Measurements from ENCODE around the gene PRRG4. TPM values are rescaled to one million over a fixed set of nuclear protein-coding genes. Genes with fewer than 3 reads are reported as not detected.

Gene PRRG4
- total RNA-seq (2022; extraction: Qiagen RNA extraction): 1.6 to 1.8 TPM (median 1.6 TPM) in 5 replicates

DNA sequence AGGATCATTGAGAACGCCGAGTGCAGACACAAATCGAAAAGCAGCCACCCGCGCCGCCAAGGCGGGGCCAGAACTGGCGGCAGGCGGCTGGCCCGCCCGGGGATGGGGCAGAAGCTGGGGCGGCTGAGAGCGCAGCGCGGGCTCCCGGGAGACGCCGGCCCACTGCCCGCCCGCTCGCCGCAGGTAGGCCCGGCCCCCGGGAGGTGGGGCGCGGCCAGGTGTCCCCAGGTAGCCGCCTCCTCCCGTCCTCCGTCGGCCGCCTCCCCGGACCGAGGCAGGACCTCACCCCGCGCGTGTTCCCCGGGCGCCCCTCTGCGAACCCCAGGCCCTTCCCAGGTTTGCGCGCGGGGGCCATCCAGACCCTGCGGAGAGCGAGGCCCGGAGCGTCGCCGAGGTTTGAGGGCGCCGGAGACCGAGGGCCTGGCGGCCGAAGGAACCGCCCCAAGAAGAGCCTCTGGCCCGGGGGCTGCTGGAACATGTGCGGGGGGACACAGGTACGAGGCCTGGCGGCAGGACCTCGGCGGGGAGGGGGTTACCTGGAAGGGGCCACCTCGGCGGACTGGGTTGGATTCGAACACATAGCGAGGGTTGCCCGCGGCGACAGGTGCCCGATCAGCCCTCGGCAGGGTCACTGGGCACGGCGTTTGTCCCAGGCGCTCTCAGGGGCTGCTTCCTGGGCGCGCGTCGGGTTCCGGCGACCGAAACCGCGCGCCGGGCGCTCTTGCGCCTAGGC, at the start of gene PRRG4:
TSS of gene PRRG4 (plus strand) at position 248 of the 733 bp plus-strand sequence. CDS start 603 bp downstream, outside the sequence.

DNA sequence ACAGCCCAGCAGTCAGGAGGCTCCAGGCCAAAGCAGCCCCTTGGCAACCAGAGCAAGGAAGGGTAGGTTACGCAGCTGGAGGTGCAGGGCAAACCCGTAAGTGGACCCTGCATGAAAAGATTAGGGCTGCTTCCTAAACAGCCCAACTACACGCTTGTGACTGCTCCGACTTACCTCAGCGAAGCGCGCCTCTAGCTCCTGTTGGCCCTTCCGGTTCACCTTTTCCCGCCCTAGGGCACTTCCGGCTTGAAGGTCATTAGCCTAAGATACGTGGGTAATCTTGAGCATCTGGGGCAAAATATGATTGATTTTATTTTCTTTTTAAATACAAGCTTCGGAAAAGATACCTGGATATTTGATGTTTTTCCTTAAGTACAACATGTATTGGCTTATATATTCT, 35.3 kb upstream of the PRRG4 start, which contains the start of gene CCDC73:
TSS of gene CCDC73 (minus strand) at position 224 of the 400 bp plus-strand sequence. CDS start 34,419 bp downstream, outside the sequence.

DNA sequence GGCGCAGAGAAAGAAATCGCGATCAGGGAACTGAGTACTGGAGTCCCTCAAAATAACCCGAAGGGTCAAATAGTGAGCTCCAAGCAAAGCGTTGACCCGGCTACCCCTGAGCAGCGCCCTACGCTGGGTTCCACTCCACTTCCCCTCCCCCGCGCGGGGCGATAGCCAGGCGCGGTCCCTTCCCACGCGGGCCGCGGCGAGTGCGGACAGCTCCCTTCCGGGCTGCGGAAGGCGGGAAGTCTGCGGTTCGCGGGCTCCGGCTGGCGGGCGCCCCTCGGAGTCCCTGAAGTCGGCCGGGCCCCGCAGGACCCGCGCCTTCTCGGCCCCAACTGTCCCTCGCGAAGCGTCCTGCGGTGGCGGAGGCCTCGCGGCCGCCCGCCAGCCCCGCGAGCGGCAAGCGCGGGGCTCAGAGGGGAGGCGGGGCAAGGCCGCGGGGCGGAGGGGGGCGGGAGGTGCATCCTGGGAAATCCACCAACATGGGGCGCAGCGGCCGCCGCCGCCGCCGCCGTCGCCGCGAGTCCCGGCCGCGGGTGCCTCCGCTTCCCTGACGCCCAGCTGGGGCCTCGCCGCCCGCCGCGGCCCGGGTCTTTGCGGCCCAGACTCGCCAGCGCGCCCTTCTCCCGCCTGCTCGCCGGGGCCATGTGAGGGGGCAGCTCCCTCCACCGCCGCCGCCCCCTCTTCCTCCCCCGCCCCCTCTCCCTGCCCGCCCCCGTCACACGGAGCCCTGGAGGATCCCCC, 62.8 kb downstream of the PRRG4 start, which contains the start of gene QSER1:
TSS of gene QSER1 (plus strand) at position 457 of the 738 bp plus-strand sequence. CDS start 315 bp downstream, outside the sequence.

Other genes with a start within 250 kb of the PRRG4 start
- gene EIF3M, start 246.1 kb upstream of the PRRG4 start, total RNA-seq (2022; extraction: Qiagen RNA extraction): 399 to 493 TPM (median 407 TPM) in 5 replicates
- 0.03 to 0.07 TPM in 2 of 5 replicates, not detected in the others for gene CCDC73, start 35.3 kb upstream of the PRRG4 start, total RNA-seq (2022; extraction: Qiagen RNA extraction)
- 12.0 to 21.5 TPM (median 16.4 TPM) in 5 replicates for gene QSER1, start 62.9 kb downstream of the PRRG4 start, total RNA-seq (2022; extraction: Qiagen RNA extraction)
- 6.5 to 9.0 TPM (median 7.3 TPM) in 5 replicates for gene DEPDC7, start 186.0 kb downstream of the PRRG4 start, total RNA-seq (2022; extraction: Qiagen RNA extraction)
- 18.9 to 31.4 TPM (median 23.4 TPM) in 5 replicates for gene TCP11L1, start 209.6 kb downstream of the PRRG4 start, total RNA-seq (2022; extraction: Qiagen RNA extraction)